ENCODE measurements around the gene P2RX7. TPM values are rescaled to one million over a fixed set of nuclear protein-coding genes. Genes with fewer than 3 reads are reported as not detected.
"Not testable (repeated sequence)": the region's sequence is repeated elsewhere in the genome, so short reads cannot be mapped to it uniquely, and the experiment has no call there.

Gene P2RX7
- total RNA-seq, 5 donors from 2014 or later (not counting 1 experiment from before 2014, with no cell fraction given): 4.6 to 11.0 (median 6.9) TPM

DNA sequence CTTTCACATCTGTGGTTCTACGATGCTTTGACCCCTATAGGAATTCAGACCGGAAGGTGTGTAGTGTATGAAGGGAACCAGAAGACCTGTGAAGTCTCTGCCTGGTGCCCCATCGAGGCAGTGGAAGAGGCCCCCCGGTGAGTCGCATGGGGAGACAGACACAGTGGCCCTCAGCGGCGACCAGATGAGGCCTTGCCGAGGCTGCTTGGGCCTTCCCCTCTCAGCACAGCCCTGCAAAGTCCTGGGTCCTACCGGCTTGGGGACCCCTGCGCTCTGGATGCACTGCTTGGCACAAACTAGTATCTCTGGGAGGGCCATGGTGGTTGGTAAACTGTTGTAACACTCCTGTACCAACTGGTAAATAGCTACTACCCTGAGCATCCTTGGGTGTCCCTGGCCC is 29.7 kb downstream of the P2RX7 start:
- no peak overlapping the region for H3K27ac ChIP-seq (ENCODE audit: low read length)
- no peaks in the 10 kb centered on the region for H3K27me3 ChIP-seq (replicated peaks in 1 of 2; ENCODE audit: control insufficient read depth in 2 of 2, extremely low read depth in 1 of 2, insufficient read depth in 2 of 2, low read length in 1 of 2)
- DNase-seq (no peak), ATAC-seq (replicated peaks in 1 of 4) (no peak)
- Mint-ChIP-seq H3K27ac (no peak overlapping the region), H3K4me3 (no peak overlapping the region), H3K27me3 (no peaks in the 10 kb centered on the region), H3K9me3 (peaks cover 6 to 10% (median 6%) of the 10 kb centered on the region in 3 donors), H3K36me3 (peaks cover 56% of the 10 kb centered on the region), H3K4me1 (no peaks in the 10 kb centered on the region)
- peaks cover 3 to 34% of the 10 kb centered on the region in 2 donors for H3K36me3 ChIP-seq (ENCODE audit: control insufficient read depth in 2 of 2, extremely low read depth in 1 of 2, insufficient read depth in 1 of 2, low read length in 1 of 2)
- H3K4me1 ChIP-seq (ENCODE audit: control insufficient read depth in 1 of 2, extremely low read depth in 1 of 2, insufficient read depth in 2 of 2, low read length in 2 of 2): no peaks in the 10 kb centered on the region
- no peaks in the 10 kb centered on the region for H3K9me3 ChIP-seq
- POLR2A ChIA-PET: no interaction called here
- WGBS (ENCODE audit: insufficient coverage): 97% methylated on average over 9 of the region's 10 CpGs
- CTCF ChIA-PET: no interaction called here
- H3K4me3 ChIP-seq (ENCODE audit: control insufficient read depth in 1 of 2, extremely low read depth in 1 of 2, low read length in 1 of 2): no peak overlapping the region

DNA sequence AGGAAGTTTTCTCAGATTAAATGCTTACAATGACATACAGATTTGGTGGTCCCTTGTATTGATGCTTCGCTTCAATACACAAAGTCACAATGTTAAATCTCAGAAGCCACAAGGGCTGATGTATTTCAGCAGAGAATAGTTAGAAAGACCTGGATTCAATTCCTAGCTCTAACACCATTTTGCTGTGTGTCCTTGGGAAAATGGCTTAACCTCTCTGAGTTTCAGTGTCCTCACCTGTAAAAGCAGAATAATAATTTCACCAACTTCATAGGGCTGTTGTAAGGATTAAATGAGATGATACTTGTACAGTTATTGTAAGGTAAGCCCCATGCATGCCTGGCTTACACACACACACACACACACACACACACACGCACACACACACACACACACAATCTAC is 30.3 kb downstream of the P2RX7 start:
- H3K9me3 Mint-ChIP-seq: peaks cover 5 to 9% (median 5%) of the 10 kb centered on the region in 3 donors
- peaks cover 51% of the 10 kb centered on the region for H3K36me3 Mint-ChIP-seq
- H3K27me3 ChIP-seq (replicated peaks in 1 of 2; ENCODE audit: control insufficient read depth in 2 of 2, extremely low read depth in 1 of 2, insufficient read depth in 2 of 2, low read length in 1 of 2): no peaks in the 10 kb centered on the region
- H3K27ac Mint-ChIP-seq: no peak overlapping the region
- H3K4me1 Mint-ChIP-seq: no peaks in the 10 kb centered on the region
- H3K4me3 Mint-ChIP-seq: no peak overlapping the region
- H3K4me3 ChIP-seq (ENCODE audit: control insufficient read depth in 1 of 2, extremely low read depth in 1 of 2, low read length in 1 of 2): no peak overlapping the region
- WGBS (ENCODE audit: insufficient coverage): no CpG with 5 or more reads among the region's 2 CpGs
- DNase-seq (no peak), ATAC-seq (replicated peaks in 1 of 4) (no peak)
- H3K27ac ChIP-seq (ENCODE audit: low read length): no peak overlapping the region
- H3K4me1 ChIP-seq (ENCODE audit: control insufficient read depth in 1 of 2, extremely low read depth in 1 of 2, insufficient read depth in 2 of 2, low read length in 2 of 2): no peaks in the 10 kb centered on the region
- H3K36me3 ChIP-seq (ENCODE audit: control insufficient read depth in 2 of 2, extremely low read depth in 1 of 2, insufficient read depth in 1 of 2, low read length in 1 of 2): peaks cover 3 to 36% of the 10 kb centered on the region in 2 donors
- H3K27me3 Mint-ChIP-seq: no peaks in the 10 kb centered on the region
- POLR2A ChIA-PET: no interaction called here
- no peaks in the 10 kb centered on the region for H3K9me3 ChIP-seq
- CTCF ChIA-PET: no interaction called here

DNA sequence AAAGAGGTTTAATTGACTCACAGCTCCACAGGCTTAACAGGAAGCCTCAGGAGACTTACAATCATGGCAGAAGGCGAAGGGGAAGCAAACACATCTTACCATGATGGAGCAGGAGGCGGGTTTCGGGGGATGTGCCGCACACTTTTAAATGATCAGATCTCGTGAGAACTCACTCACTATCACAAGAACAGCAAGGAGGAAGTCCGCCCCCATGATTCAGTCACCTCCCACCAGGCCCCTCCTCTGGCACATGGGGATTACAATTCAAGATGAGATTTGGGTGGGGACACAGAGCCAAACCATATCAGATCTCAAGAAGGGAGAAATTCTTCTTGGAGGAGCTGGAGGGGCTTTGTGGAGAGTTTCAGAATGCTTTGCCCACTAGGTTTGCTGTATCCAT is 32.2 kb downstream of the P2RX7 start:
- ATAC-seq (replicated peaks in 1 of 4); H3K4me1 ChIP-seq (ENCODE audit: control insufficient read depth in 1 of 2, extremely low read depth in 1 of 2, insufficient read depth in 2 of 2, low read length in 2 of 2); H3K27ac ChIP-seq (ENCODE audit: low read length); H3K4me3 Mint-ChIP-seq; POLR2A ChIA-PET; CTCF ChIA-PET; DNase-seq; H3K27ac Mint-ChIP-seq; H3K4me1 Mint-ChIP-seq; H3K4me3 ChIP-seq (ENCODE audit: control insufficient read depth in 1 of 2, extremely low read depth in 1 of 2, low read length in 1 of 2); H3K9me3 Mint-ChIP-seq; H3K27me3 Mint-ChIP-seq; H3K9me3 ChIP-seq; H3K27me3 ChIP-seq (replicated peaks in 1 of 2; ENCODE audit: control insufficient read depth in 2 of 2, extremely low read depth in 1 of 2, insufficient read depth in 2 of 2, low read length in 1 of 2): not testable (repeated sequence)
- WGBS (ENCODE audit: insufficient coverage): no CpG with 5 or more reads among the region's 6 CpGs
- peaks cover 43% of the 10 kb centered on the region for H3K36me3 Mint-ChIP-seq
- peaks cover 3 to 36% of the 10 kb centered on the region in 2 donors for H3K36me3 ChIP-seq (ENCODE audit: control insufficient read depth in 2 of 2, extremely low read depth in 1 of 2, insufficient read depth in 1 of 2, low read length in 1 of 2)

DNA sequence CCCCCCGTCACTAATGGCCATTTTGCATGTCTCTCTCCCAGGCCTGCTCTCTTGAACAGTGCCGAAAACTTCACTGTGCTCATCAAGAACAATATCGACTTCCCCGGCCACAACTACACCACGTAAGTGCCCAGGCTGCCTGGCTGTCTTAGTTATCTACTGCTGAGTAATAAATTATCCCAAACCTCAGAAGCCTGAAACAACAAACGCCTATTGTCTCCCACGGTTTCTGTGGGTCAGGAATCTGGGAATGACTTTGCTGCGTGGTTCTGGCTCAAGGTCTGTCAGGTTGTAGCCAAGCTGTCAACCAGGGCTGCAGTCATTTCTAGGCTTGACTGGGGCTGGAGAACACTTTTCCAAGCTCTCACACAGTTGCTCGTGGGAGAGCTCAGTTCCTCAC is 32.6 kb downstream of the P2RX7 start:
- no peaks in the 10 kb centered on the region for H3K27me3 Mint-ChIP-seq

DNA sequence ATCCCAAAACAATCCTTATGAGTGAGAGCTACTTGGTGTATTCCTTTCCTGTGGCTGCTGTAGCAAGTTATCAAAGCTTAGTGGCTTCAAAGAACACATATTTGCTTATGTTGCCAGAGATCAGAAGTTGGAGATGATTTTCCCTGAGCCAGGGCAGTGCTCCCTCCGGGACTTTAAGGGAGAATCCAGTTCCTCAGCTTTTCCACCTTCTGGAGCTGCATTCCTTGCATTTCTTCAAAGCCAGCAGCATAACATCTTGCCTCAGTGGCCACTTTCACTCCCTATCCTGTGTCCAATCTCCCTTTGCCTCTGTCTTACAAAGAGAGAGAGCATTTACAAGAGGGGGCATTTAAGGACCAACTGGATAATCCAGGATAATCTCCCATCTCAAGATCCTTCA is 33.7 kb downstream of the P2RX7 start:
- H3K27me3 Mint-ChIP-seq: no peaks in the 10 kb centered on the region
- Histone ChIP-seq H3K4me3 (ENCODE audit: control insufficient read depth in 1 of 2, extremely low read depth in 1 of 2, low read length in 1 of 2) (no peak overlapping the region), H3K27ac (ENCODE audit: low read length) (no peak overlapping the region), H3K27me3 (replicated peaks in 1 of 2; ENCODE audit: control insufficient read depth in 2 of 2, extremely low read depth in 1 of 2, insufficient read depth in 2 of 2, low read length in 1 of 2) (no peaks in the 10 kb centered on the region), H3K4me1 (ENCODE audit: control insufficient read depth in 1 of 2, extremely low read depth in 1 of 2, insufficient read depth in 2 of 2, low read length in 2 of 2) (no peaks in the 10 kb centered on the region), H3K9me3 (no peaks in the 10 kb centered on the region), H3K36me3 (ENCODE audit: control insufficient read depth in 2 of 2, extremely low read depth in 1 of 2, insufficient read depth in 1 of 2, low read length in 1 of 2) (peaks cover 3 to 33% of the 10 kb centered on the region in 2 donors)
- ChIA-PET POLR2A (interaction anchor here in 1 of 2 donors (0.7 kb wide), 1 partner anchor 20 kb away, joined by 5 read pairs; no protein-coding TSS in a partner anchor), CTCF (no interaction called here)
- DNase-seq (no peak), ATAC-seq (replicated peaks in 1 of 4) (no peak)
- H3K27ac Mint-ChIP-seq: peak overlapping the region in 1 of 2 donors; percentile 22
- no peak overlapping the region for H3K4me3 Mint-ChIP-seq
- 67% methylated on average over 1 of the region's 1 CpG for WGBS (ENCODE audit: insufficient coverage)
- H3K36me3 Mint-ChIP-seq: peaks cover 36% of the 10 kb centered on the region
- H3K9me3 Mint-ChIP-seq: no peaks in the 10 kb centered on the region
- H3K4me1 Mint-ChIP-seq: no peaks in the 10 kb centered on the region

More for the DNA sequence above, 32.6 kb downstream of the P2RX7 start:
- H3K9me3 Mint-ChIP-seq: no peaks in the 10 kb centered on the region
- H3K27ac ChIP-seq (ENCODE audit: low read length): no peak overlapping the region
- peaks cover 42% of the 10 kb centered on the region for H3K36me3 Mint-ChIP-seq
- no peak overlapping the region for H3K27ac Mint-ChIP-seq
- H3K4me1 ChIP-seq (ENCODE audit: control insufficient read depth in 1 of 2, extremely low read depth in 1 of 2, insufficient read depth in 2 of 2, low read length in 2 of 2): no peaks in the 10 kb centered on the region
- ATAC-seq (replicated peaks in 1 of 4) (no peak), DNase-seq (no peak)
- H3K9me3 ChIP-seq: no peaks in the 10 kb centered on the region
- H3K4me3 ChIP-seq (ENCODE audit: control insufficient read depth in 1 of 2, extremely low read depth in 1 of 2, low read length in 1 of 2): no peak overlapping the region
- ChIA-PET CTCF (no interaction called here), POLR2A (no interaction called here)
- no peaks in the 10 kb centered on the region for H3K27me3 ChIP-seq (replicated peaks in 1 of 2; ENCODE audit: control insufficient read depth in 2 of 2, extremely low read depth in 1 of 2, insufficient read depth in 2 of 2, low read length in 1 of 2)
- H3K4me1 Mint-ChIP-seq: no peaks in the 10 kb centered on the region
- WGBS (ENCODE audit: insufficient coverage): 93% methylated on average over 8 of the region's 9 CpGs
- no peak overlapping the region for H3K4me3 Mint-ChIP-seq
- peaks cover 3 to 36% of the 10 kb centered on the region in 2 donors for H3K36me3 ChIP-seq (ENCODE audit: control insufficient read depth in 2 of 2, extremely low read depth in 1 of 2, insufficient read depth in 1 of 2, low read length in 1 of 2)

DNA sequence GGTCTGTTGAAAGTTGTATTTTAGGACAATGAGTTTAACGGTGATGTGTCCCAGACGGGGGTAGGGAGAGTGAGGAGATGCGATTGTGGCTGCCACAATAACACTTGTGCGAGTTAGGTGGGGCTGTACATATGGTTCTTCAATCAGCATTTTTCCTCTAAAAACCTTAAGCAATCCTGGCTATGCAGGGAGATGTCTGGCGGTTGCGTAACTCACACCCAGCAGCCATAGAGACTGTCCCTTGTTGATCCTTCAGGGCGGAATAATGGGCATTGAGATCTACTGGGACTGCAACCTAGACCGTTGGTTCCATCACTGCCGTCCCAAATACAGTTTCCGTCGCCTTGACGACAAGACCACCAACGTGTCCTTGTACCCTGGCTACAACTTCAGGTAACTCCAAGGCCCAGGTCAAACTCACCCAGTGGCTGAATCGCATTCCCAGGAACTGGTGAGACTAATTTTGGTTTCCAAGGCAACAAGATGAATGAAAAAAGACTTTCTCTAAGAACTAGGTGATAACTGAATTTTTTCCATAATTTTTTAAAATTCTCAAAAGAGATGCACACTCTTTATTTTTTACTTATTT is 34.6 kb downstream of the P2RX7 start:
- H3K4me1 ChIP-seq (ENCODE audit: control insufficient read depth in 1 of 2, extremely low read depth in 1 of 2, insufficient read depth in 2 of 2, low read length in 2 of 2): no peaks in the 10 kb centered on the region
- H3K4me3 ChIP-seq (ENCODE audit: control insufficient read depth in 1 of 2, extremely low read depth in 1 of 2, low read length in 1 of 2): no peak overlapping the region
- no peaks in the 10 kb centered on the region for H3K9me3 Mint-ChIP-seq
- no peak overlapping the region for H3K27ac Mint-ChIP-seq
- ATAC-seq (replicated peaks in 1 of 4) (no peak), DNase-seq (no peak)
- POLR2A ChIA-PET: interaction anchor here in 1 of 2 donors (0.7 kb wide), 1 partner anchor 21 kb away, joined by 5 read pairs; no protein-coding TSS in a partner anchor
- H3K27ac ChIP-seq (ENCODE audit: low read length): no peak overlapping the region
- H3K36me3 ChIP-seq (ENCODE audit: control insufficient read depth in 2 of 2, extremely low read depth in 1 of 2, insufficient read depth in 1 of 2, low read length in 1 of 2): peaks cover 3 to 27% of the 10 kb centered on the region in 2 donors
- H3K36me3 Mint-ChIP-seq: peaks cover 31% of the 10 kb centered on the region
- H3K27me3 Mint-ChIP-seq: no peaks in the 10 kb centered on the region
- no peaks in the 10 kb centered on the region for H3K9me3 ChIP-seq
- no peaks in the 10 kb centered on the region for H3K27me3 ChIP-seq (replicated peaks in 1 of 2; ENCODE audit: control insufficient read depth in 2 of 2, extremely low read depth in 1 of 2, insufficient read depth in 2 of 2, low read length in 1 of 2)
- CTCF ChIA-PET: interaction anchor here in 1 of 2 donors (1.1 kb wide), 1 partner anchor 154 kb away, joined by 3 read pairs; no protein-coding TSS in a partner anchor
- 96% methylated on average over 10 of the region's 14 CpGs for WGBS (ENCODE audit: insufficient coverage)
- H3K4me1 Mint-ChIP-seq: no peaks in the 10 kb centered on the region
- H3K4me3 Mint-ChIP-seq: no peak overlapping the region
